ENCODE data around the gene MTUS2. TPM values are rescaled to one million over a fixed set of nuclear protein-coding genes. Genes with fewer than 3 reads are reported as not detected.

MTUS2 gene
- total RNA-seq, 2 experiments from 2014 or later: not detected

- POLR2A ChIA-PET: no interaction called here
- CTCF ChIA-PET: no interaction called here
Measured at GRCh38 chr13:29140277-29140676, 320.1 kb downstream of the MTUS2 start.

- CTCF ChIA-PET: no interaction called here
- POLR2A ChIA-PET: no interaction called here
Measured at GRCh38 chr13:29143847-29144246, 323.7 kb downstream of the MTUS2 start.

GRCh38 chr13:29154390-29154789, 334.3 kb downstream of the MTUS2 start:
- ChIA-PET POLR2A (no interaction called here), CTCF (no interaction called here)

GRCh38 chr13:29156136-29156535, 336.0 kb downstream of the MTUS2 start:
- CTCF ChIA-PET: no interaction called here
- POLR2A ChIA-PET: no interaction called here

- POLR2A ChIA-PET: no interaction called here
- CTCF ChIA-PET: no interaction called here
Measured at GRCh38 chr13:29159871-29160270, 339.7 kb downstream of the MTUS2 start.

- ChIA-PET POLR2A (no interaction called here), CTCF (no interaction called here)
Measured at GRCh38 chr13:29160862-29161261, 340.7 kb downstream of the MTUS2 start.

GRCh38 chr13:29161676-29162075, 341.5 kb downstream of the MTUS2 start:
- CTCF ChIA-PET: no interaction called here

GRCh38 chr13:29162638-29163235, 342.6 kb downstream of the MTUS2 start:
- ChIA-PET CTCF (no interaction called here), POLR2A (no interaction called here)

More at GRCh38 chr13:29161676-29162075, 341.5 kb downstream of the MTUS2 start:
- POLR2A ChIA-PET: no interaction called here

- ChIA-PET CTCF (no interaction called here), POLR2A (no interaction called here)
Measured at GRCh38 chr13:29164116-29164515, 344.0 kb downstream of the MTUS2 start.

GRCh38 chr13:29165216-29165615, 345.1 kb downstream of the MTUS2 start:
- CTCF ChIA-PET: no interaction called here

GRCh38 chr13:29165840-29166239, 345.7 kb downstream of the MTUS2 start:
- CTCF ChIA-PET: no interaction called here

More at GRCh38 chr13:29165216-29165615, 345.1 kb downstream of the MTUS2 start:
- POLR2A ChIA-PET: no interaction called here

GRCh38 chr13:29170436-29171082, 350.4 kb downstream of the MTUS2 start:
- ChIA-PET CTCF (no interaction called here), POLR2A (no interaction called here)

More at GRCh38 chr13:29165840-29166239, 345.7 kb downstream of the MTUS2 start:
- POLR2A ChIA-PET: no interaction called here

GRCh38 chr13:29171244-29171643, 351.1 kb downstream of the MTUS2 start:
- ChIA-PET POLR2A (no interaction called here), CTCF (no interaction called here)

- ChIA-PET CTCF (no interaction called here), POLR2A (no interaction called here)
Measured at GRCh38 chr13:29174093-29174492, 354.0 kb downstream of the MTUS2 start.

GRCh38 chr13:29175250-29175873, 355.2 kb downstream of the MTUS2 start:
- POLR2A ChIA-PET: no interaction called here
- CTCF ChIA-PET: no interaction called here

- ChIA-PET CTCF (no interaction called here), POLR2A (no interaction called here)
Measured at GRCh38 chr13:29180055-29180454, 359.9 kb downstream of the MTUS2 start.

- CTCF ChIA-PET: no interaction called here
Measured at GRCh38 chr13:29182216-29182615, 362.1 kb downstream of the MTUS2 start.

GRCh38 chr13:29185926-29186325, 365.8 kb downstream of the MTUS2 start:
- CTCF ChIA-PET: no interaction called here
- POLR2A ChIA-PET: no interaction called here

More at GRCh38 chr13:29182216-29182615, 362.1 kb downstream of the MTUS2 start:
- POLR2A ChIA-PET: no interaction called here

GRCh38 chr13:29187584-29187983, 367.4 kb downstream of the MTUS2 start:
- ChIA-PET CTCF (no interaction called here), POLR2A (no interaction called here)

- POLR2A ChIA-PET: no interaction called here
- CTCF ChIA-PET: no interaction called here
Measured at GRCh38 chr13:29190298-29190697, 370.2 kb downstream of the MTUS2 start.

- POLR2A ChIA-PET: no interaction called here
- CTCF ChIA-PET: no interaction called here
Measured at GRCh38 chr13:29193083-29193482, 372.9 kb downstream of the MTUS2 start.

- POLR2A ChIA-PET: no interaction called here
- CTCF ChIA-PET: interaction anchor here (0.7 kb wide), 1 partner anchor 113 kb away, joined by 4 read pairs; no protein-coding TSS in a partner anchor
Measured at GRCh38 chr13:29195456-29195855, 375.3 kb downstream of the MTUS2 start.

Data from activated CD8-positive, alpha-beta memory T cell treated with anti-CD3 and anti-CD28 coated beads for 36 hours (primary cell).